ENCODE data around the gene MED8. TPM values are rescaled to one million over a fixed set of nuclear protein-coding genes. Genes with fewer than 3 reads are reported as not detected.

Gene MED8
- total RNA-seq, 1 experiment from 2014 or later: 36.7 TPM

DNA sequence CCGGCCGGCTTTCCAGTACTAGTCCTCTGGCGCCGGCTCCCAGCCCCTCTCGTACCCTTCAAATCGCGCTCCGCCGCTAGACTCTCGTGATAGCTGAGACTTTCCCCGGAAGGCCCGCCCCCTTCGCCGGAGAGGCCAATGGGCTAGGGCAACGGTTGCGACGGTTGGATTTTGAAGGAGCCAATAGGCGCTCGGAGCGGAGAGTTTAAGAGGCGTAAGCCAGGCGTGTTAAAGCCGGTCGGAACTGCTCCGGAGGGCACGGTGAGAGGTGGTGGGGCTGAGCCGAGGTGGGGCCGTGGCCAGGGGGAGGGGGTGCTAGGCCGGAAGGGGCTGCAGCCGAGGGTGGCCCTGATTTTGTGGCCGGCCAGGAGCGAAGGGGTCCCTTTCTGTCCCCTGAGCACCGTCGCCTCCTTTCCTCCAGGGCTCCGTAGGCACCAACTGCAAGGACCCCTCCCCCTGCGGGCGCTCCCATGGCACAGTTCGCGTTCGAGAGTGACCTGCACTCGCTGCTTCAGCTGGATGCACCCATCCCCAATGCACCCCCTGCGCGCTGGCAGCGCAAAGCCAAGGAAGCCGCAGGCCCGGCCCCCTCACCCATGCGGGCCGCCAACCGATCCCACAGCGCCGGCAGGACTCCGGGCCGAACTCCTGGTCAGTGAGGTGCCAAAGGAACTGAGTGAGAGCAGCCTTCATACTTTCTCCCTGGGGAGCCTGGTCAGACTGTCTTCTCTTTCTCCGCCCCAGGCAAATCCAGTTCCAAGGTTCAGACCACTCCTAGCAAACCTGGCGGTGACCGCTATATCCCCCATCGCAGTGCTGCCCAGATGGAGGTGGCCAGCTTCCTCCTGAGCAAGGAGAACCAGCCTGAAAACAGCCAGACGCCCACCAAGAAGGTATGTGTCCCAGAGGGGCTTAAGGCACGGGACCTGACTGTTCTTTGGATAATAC is 30.6 kb downstream of the MED8 start, which contains the start of gene CDC20:
Gene CDC20, plus strand, starts transcription at position 236 of the 948 bp plus-strand sequence. Its CDS starts 235 bp downstream, at position 471.
- Histone ChIP-seq H3K36me3 (ENCODE audit: insufficient read depth, low read length, poor library complexity, severe bottlenecking) (peaks cover 47% of the 10 kb centered on the region), H3K4me1 (ENCODE audit: insufficient read depth, low read length, poor library complexity, severe bottlenecking) (peaks cover 20% of the 10 kb centered on the region), H3K27ac (ENCODE audit: low read depth, low read length, poor library complexity, severe bottlenecking) (peak within 1 kb of the TSS; percentile 81), H3K4me3 (ENCODE audit: low read depth, low read length, poor library complexity, severe bottlenecking) (peak within 1 kb of the TSS; percentile 78), H3K27me3 (replicated peaks; ENCODE audit: insufficient read depth, low read depth, low read length, poor library complexity) (no peaks in the 10 kb centered on the region), H3K9me3 (ENCODE audit: low read depth, low read length, poor library complexity, severe bottlenecking) (no peaks in the 10 kb centered on the region)
- TSS peak; percentile 70 for BruUV-seq (replicated peaks)
- DNase-seq (ENCODE audit: low spot score): peak; percentile 100
- intact Hi-C loops (cut with micrococcal nuclease; ENCODE audit: unreplicated experiment): loop anchor here (10.0 kb wide), 1 partner anchor 114 kb away; no protein-coding TSS in a partner anchor
- ChIA-PET POLR2A (ENCODE audit: low non-redundant PET) (interaction anchor here (0.6 to 0.7 kb wide), 3 partner anchors 21 to 123 kb away, joined by 3 to 4 read pairs (median 3); no protein-coding TSS in a partner anchor), CTCF (interaction anchor here (0.6 to 1.4 kb wide), 4 partner anchors 9 to 56 kb away, joined by 3 to 13 read pairs (median 4); partner anchors contain the start of gene ELOVL1)
- no peak for TF ChIP-seq EZH2 (IDR thresholded peaks at IDR 0.05; ENCODE audit: borderline replicate concordance, low read depth, low read length, poor library complexity, severe bottlenecking)
- TF ChIP-seq CTCF (conservative IDR thresholded peaks at IDR 0.05; ENCODE audit: low read depth, low read length): no peak

DNA sequence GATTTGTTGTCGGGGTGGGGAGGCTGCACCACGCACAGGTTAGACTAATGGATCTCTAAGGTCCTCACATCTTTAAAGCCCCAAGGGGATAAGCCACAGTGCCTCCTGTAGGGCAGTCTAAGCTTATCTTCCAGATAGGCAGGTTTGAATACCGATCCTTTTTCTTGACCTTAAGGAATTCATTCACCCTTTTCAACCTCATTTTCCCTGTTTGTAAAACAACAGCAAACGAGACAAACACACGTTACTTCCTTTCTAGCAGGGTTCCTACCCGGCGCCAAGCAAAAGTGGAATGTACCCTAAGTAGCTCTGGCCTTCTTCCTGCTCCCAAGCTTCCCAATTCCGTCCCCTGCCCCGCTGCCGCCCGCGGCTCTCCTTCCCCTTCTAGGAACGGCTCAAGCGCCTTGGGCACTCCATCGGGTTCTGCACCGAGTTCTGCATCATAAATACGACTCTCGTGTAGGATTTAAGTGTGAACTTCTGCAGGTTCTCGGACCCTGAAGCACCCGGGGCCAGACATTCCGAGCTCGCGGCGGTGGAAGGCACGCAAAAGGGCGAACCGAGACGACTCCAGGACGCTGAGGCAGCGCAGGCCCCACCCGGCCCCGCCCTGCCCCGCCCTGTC is 31.4 kb downstream of the MED8 start:
- POLR2A ChIA-PET (ENCODE audit: low non-redundant PET): interaction anchor here (0.6 to 0.7 kb wide), 3 partner anchors 22 to 124 kb away, joined by 3 to 4 read pairs (median 3); no protein-coding TSS in a partner anchor
- Histone ChIP-seq H3K9me3 (ENCODE audit: low read depth, low read length, poor library complexity, severe bottlenecking) (no peaks in the 10 kb centered on the region), H3K36me3 (ENCODE audit: insufficient read depth, low read length, poor library complexity, severe bottlenecking) (peaks cover 39% of the 10 kb centered on the region), H3K4me1 (ENCODE audit: insufficient read depth, low read length, poor library complexity, severe bottlenecking) (peaks cover 20% of the 10 kb centered on the region), H3K27me3 (replicated peaks; ENCODE audit: insufficient read depth, low read depth, low read length, poor library complexity) (no peaks in the 10 kb centered on the region), H3K4me3 (ENCODE audit: low read depth, low read length, poor library complexity, severe bottlenecking) (peak overlapping the region; percentile 78), H3K27ac (ENCODE audit: low read depth, low read length, poor library complexity, severe bottlenecking) (peak overlapping the region; percentile 81)
- intact Hi-C loops (cut with micrococcal nuclease; ENCODE audit: unreplicated experiment): loop anchor here (10.0 kb wide), 1 partner anchor 113 kb away; no protein-coding TSS in a partner anchor
- CTCF ChIA-PET: interaction anchor here (0.6 to 1.4 kb wide), 5 partner anchors 10 to 121 kb away, joined by 3 to 13 read pairs (median 3); partner anchors contain the start of gene ELOVL1
- no peak for TF ChIP-seq EZH2 (IDR thresholded peaks at IDR 0.05; ENCODE audit: borderline replicate concordance, low read depth, low read length, poor library complexity, severe bottlenecking)
- TF ChIP-seq CTCF (conservative IDR thresholded peaks at IDR 0.05; ENCODE audit: low read depth, low read length): peak; percentile 55; the same call in 1 of the 2 replicates
- DNase-seq (ENCODE audit: low spot score): peak; percentile 67
- BruUV-seq (replicated peaks): TSS peak; percentile 77

- ChIA-PET CTCF (no interaction called here), POLR2A (ENCODE audit: low non-redundant PET) (interaction anchor here (0.7 kb wide), 1 partner anchor 138 kb away, joined by 5 read pairs; no protein-coding TSS in a partner anchor)
- Histone ChIP-seq H3K36me3 (ENCODE audit: insufficient read depth, low read length, poor library complexity, severe bottlenecking) (peaks cover 29% of the 10 kb centered on the region), H3K4me1 (ENCODE audit: insufficient read depth, low read length, poor library complexity, severe bottlenecking) (peaks cover 20% of the 10 kb centered on the region), H3K4me3 (ENCODE audit: low read depth, low read length, poor library complexity, severe bottlenecking) (no peak overlapping the region), H3K27me3 (replicated peaks; ENCODE audit: insufficient read depth, low read depth, low read length, poor library complexity) (no peaks in the 10 kb centered on the region), H3K9me3 (ENCODE audit: low read depth, low read length, poor library complexity, severe bottlenecking) (no peaks in the 10 kb centered on the region), H3K27ac (ENCODE audit: low read depth, low read length, poor library complexity, severe bottlenecking) (no peak overlapping the region)
- intact Hi-C loops (cut with micrococcal nuclease; ENCODE audit: unreplicated experiment): loop anchor here (10.0 kb wide), 1 partner anchor 112 kb away; no protein-coding TSS in a partner anchor
- BruUV-seq (replicated peaks): no TSS peak
- TF ChIP-seq EZH2 (IDR thresholded peaks at IDR 0.05; ENCODE audit: borderline replicate concordance, low read depth, low read length, poor library complexity, severe bottlenecking): no peak
- no peak for TF ChIP-seq CTCF (conservative IDR thresholded peaks at IDR 0.05; ENCODE audit: low read depth, low read length)
- no peak for DNase-seq (ENCODE audit: low spot score)
These were observed 32.3 kb downstream of the MED8 start for GRCh38 chr1:43357251-43357650.

All from A673 (cell line).